ENCODE measurements around the gene ATP6V0B. TPM values are rescaled to one million over a fixed set of nuclear protein-coding genes. Genes with fewer than 3 reads are reported as not detected.
A peak's percentile ranks its signal among the peaks of the same experiment; 100 is the strongest.

The ATP6V0B gene
- total and polyA plus RNA-seq, 9 of the 15 experiments (the other 6 are each of a cell fraction or from before 2014, with no cell fraction given): 137 to 328 (median 220) TPM

GRCh38 chr1:43952731-43953346, 21.9 kb upstream of the ATP6V0B start:
- TF ChIP-seq RFX1 (IDR thresholded peaks at IDR 0.05) (peak; percentile 78), TAL1 (IDR thresholded peaks at IDR 0.05) (no peak), NFE2 (IDR thresholded peaks at IDR 0.05; ENCODE audit: low read depth) (peak; percentile 36; the same call in 1 of the 2 replicates), ZNF717 (CRISPR knock-in tag; IDR thresholded peaks at IDR 0.05) (no peak)
- no peak for FAIRE-seq
- intact Hi-C loops (cut with micrococcal nuclease): no loop called here

GRCh38 chr1:43953361-43953760, 21.4 kb upstream of the ATP6V0B start:
- POLR2A ChIA-PET: interaction anchor here (0.6 to 1.6 kb wide), 3 partner anchors 19 to 90 kb away, joined by 3 to 7 read pairs (median 4); partner anchors contain the start of gene ATP6V0B
- no TSS peak for BruUV-seq (replicated peaks)
- ATAC-seq (no peak), FAIRE-seq (no peak), DNase-seq (ENCODE audit: extremely low read depth in 1 of 4, low spot score in 3 of 4) (no peak)
- Histone ChIP-seq H3K4me1 (replicated peaks in 1 of 2; ENCODE audit: control insufficient read depth in 2 of 2, insufficient read depth in 2 of 2, low read length in 2 of 2) (peaks cover 16 to 26% of the 10 kb centered on the region in 2 experiments; a peak in 4 of 5 replicates), H3K36me3 (ENCODE audit: control insufficient read depth, insufficient read depth, low read length) (peaks cover 40% of the 10 kb centered on the region), H4K20me1 (replicated peaks; ENCODE audit: control insufficient read depth, insufficient read depth, low read length) (0 out of 2 replicates have a peak, but pooled peaks cover 8% of the 10 kb centered on the region), H3K4me2 (ENCODE audit: insufficient read depth, low read length) (no peak overlapping the region), H3K9me3 (replicated peaks; ENCODE audit: control insufficient read depth, insufficient read depth, low read depth, low read length) (no peaks in the 10 kb centered on the region), H3K9ac (ENCODE audit: insufficient read depth in 1 of 2, low read depth in 2 of 2, low read length in 2 of 2) (peak overlapping the region in 1 of 2 experiments; percentile 23; a peak in 1 of 4 replicates), H3K9me1 (ENCODE audit: control insufficient read depth, insufficient read depth, low read length) (no peaks in the 10 kb centered on the region), H3K79me2 (ENCODE audit: control insufficient read depth, insufficient read depth, low read length) (peaks cover 14% of the 10 kb centered on the region), H2AFZ (ENCODE audit: low read depth, low read length) (no peak overlapping the region), H3K27me3 (ENCODE audit: control insufficient read depth in 2 of 2, insufficient read depth in 2 of 2, low read length in 2 of 2) (no peaks in the 10 kb centered on the region), H3K4me3 (no peak overlapping the region), H3K27ac (ENCODE audit: extremely low read depth, low read depth, low read length) (no peak overlapping the region)
- no peak for TF ChIP-seq ZFPM2 (CRISPR knock-in tag; IDR thresholded peaks at IDR 0.05)
- TF ChIP-seq RFX1 (IDR thresholded peaks at IDR 0.05): peak; percentile 34; the same call in 1 of the 2 replicates
- in situ Hi-C loops (cut with MboI): no loop called here
- CTCF ChIA-PET (ENCODE audit: low intra/inter-chr PET ratio): no interaction called here
- 73% methylated on average over 3 of the region's 3 CpGs for WGBS (ENCODE audit: insufficient coverage, low coverage, missing lambda C conversion rate)
- intact Hi-C loops (cut with micrococcal nuclease): no loop called here

More at GRCh38 chr1:43952731-43953346, 21.9 kb upstream of the ATP6V0B start:
- no peak overlapping the region for H2AFZ ChIP-seq (ENCODE audit: low read depth, low read length)
- in situ Hi-C loops (cut with MboI): no loop called here
- no TSS peak for BruUV-seq (replicated peaks)
- peaks cover 20% of the 10 kb centered on the region for H3K79me2 ChIP-seq (ENCODE audit: control insufficient read depth, insufficient read depth, low read length)
- no peak overlapping the region for H3K4me3 ChIP-seq
- peak overlapping the region in 1 of 2 experiments; percentile 23; a peak in 1 of 4 replicates for H3K9ac ChIP-seq (ENCODE audit: insufficient read depth in 1 of 2, low read depth in 2 of 2, low read length in 2 of 2)
- H4K20me1 ChIP-seq (replicated peaks; ENCODE audit: control insufficient read depth, insufficient read depth, low read length): 0 out of 2 replicates have a peak, but pooled peaks cover 7% of the 10 kb centered on the region
- CTCF ChIA-PET (ENCODE audit: low intra/inter-chr PET ratio): no interaction called here
- no peaks in the 10 kb centered on the region for H3K9me1 ChIP-seq (ENCODE audit: control insufficient read depth, insufficient read depth, low read length)
- 74% methylated on average over 8 of the region's 8 CpGs for WGBS (ENCODE audit: insufficient coverage, low coverage, missing lambda C conversion rate)
- peaks cover 37% of the 10 kb centered on the region for H3K36me3 ChIP-seq (ENCODE audit: control insufficient read depth, insufficient read depth, low read length)
- no peaks in the 10 kb centered on the region for H3K9me3 ChIP-seq (replicated peaks; ENCODE audit: control insufficient read depth, insufficient read depth, low read depth, low read length)
- no peaks in the 10 kb centered on the region for H3K27me3 ChIP-seq (ENCODE audit: control insufficient read depth in 2 of 2, insufficient read depth in 2 of 2, low read length in 2 of 2)
- peak in 1 of 4 experiments; percentile 32 for DNase-seq (ENCODE audit: extremely low read depth in 1 of 4, low spot score in 3 of 4)
- peaks cover 16 to 26% of the 10 kb centered on the region in 2 experiments; a peak in 4 of 5 replicates for H3K4me1 ChIP-seq (replicated peaks in 1 of 2; ENCODE audit: control insufficient read depth in 2 of 2, insufficient read depth in 2 of 2, low read length in 2 of 2)
- ATAC-seq: no peak
- no peak overlapping the region for H3K27ac ChIP-seq (ENCODE audit: extremely low read depth, low read depth, low read length)
- H3K4me2 ChIP-seq (ENCODE audit: insufficient read depth, low read length): no peak overlapping the region; the same call in 1 of the 2 replicates
- POLR2A ChIA-PET: interaction anchor here (0.9 to 1.6 kb wide), 2 partner anchors 21 to 90 kb away, joined by 3 to 7 read pairs; partner anchors contain the start of gene ATP6V0B

All from K562 (cell line).